ENCODE results near the gene PRKAR1B. TPM values are rescaled to one million over a fixed set of nuclear protein-coding genes. Genes with fewer than 3 reads are reported as not detected.
"Not testable (repeated sequence)": the region's sequence is repeated elsewhere in the genome, so short reads cannot be mapped to it uniquely, and the experiment has no call there.

PRKAR1B gene
- total RNA-seq, 1 experiment from 2014 or later = 24.8 TPM

- Mint-ChIP-seq H3K27ac (ENCODE audit: unreplicated experiment) (no peak overlapping the region), H3K36me3 (ENCODE audit: insufficient read depth, unreplicated experiment) (peaks cover 4% of the 10 kb centered on the region), H3K4me3 (ENCODE audit: low read depth, unreplicated experiment) (no peak overlapping the region), H3K27me3 (ENCODE audit: unreplicated experiment) (peaks cover 33% of the 10 kb centered on the region), H3K4me1 (ENCODE audit: low read depth, unreplicated experiment) (no peaks in the 10 kb centered on the region), H3K9me3 (ENCODE audit: low read depth, unreplicated experiment) (no peaks in the 10 kb centered on the region)
- intact Hi-C loops (cut with micrococcal nuclease; ENCODE audit: unreplicated experiment) = no loop called here
- BruUV-seq (replicated peaks) = no TSS peak
- DNase-seq = no peak
- CTCF ChIA-PET = interaction anchor here (0.9 to 1.4 kb wide), 3 partner anchors 10 to 27 kb away, joined by 3 to 5 read pairs (median 4); no protein-coding TSS in a partner anchor
- TF ChIP-seq CTCF (IDR thresholded peaks at IDR 0.05; ENCODE audit: unreplicated experiment) = no peak
These were observed 174.0 kb downstream of the PRKAR1B start for GRCh38 chr7:552868-553635.

GRCh38 chr7:552151-552867 is 174.8 kb downstream of the PRKAR1B start:
- H3K4me1 Mint-ChIP-seq (ENCODE audit: low read depth, unreplicated experiment); H3K9me3 Mint-ChIP-seq (ENCODE audit: low read depth, unreplicated experiment); intact Hi-C loops (cut with micrococcal nuclease; ENCODE audit: unreplicated experiment); H3K4me3 Mint-ChIP-seq (ENCODE audit: low read depth, unreplicated experiment); DNase-seq; BruUV-seq (replicated peaks); H3K36me3 Mint-ChIP-seq (ENCODE audit: insufficient read depth, unreplicated experiment); H3K27ac Mint-ChIP-seq (ENCODE audit: unreplicated experiment): not testable (repeated sequence)
- H3K27me3 Mint-ChIP-seq (ENCODE audit: unreplicated experiment) = peaks cover 33% of the 10 kb centered on the region
- CTCF ChIA-PET = interaction anchor here (0.7 to 1.4 kb wide), 3 partner anchors 9 to 24 kb away, joined by 3 to 6 read pairs (median 5); no protein-coding TSS in a partner anchor

- H3K27me3 Mint-ChIP-seq (ENCODE audit: unreplicated experiment) = peaks cover 33% of the 10 kb centered on the region
- H3K4me1 Mint-ChIP-seq (ENCODE audit: low read depth, unreplicated experiment); H3K27ac Mint-ChIP-seq (ENCODE audit: unreplicated experiment); intact Hi-C loops (cut with micrococcal nuclease; ENCODE audit: unreplicated experiment); DNase-seq; BruUV-seq (replicated peaks); H3K4me3 Mint-ChIP-seq (ENCODE audit: low read depth, unreplicated experiment); H3K9me3 Mint-ChIP-seq (ENCODE audit: low read depth, unreplicated experiment); H3K36me3 Mint-ChIP-seq (ENCODE audit: insufficient read depth, unreplicated experiment): not testable (repeated sequence)
- CTCF ChIA-PET = interaction anchor here (0.7 kb wide), 1 partner anchor 24 kb away, joined by 6 read pairs; no protein-coding TSS in a partner anchor
These were observed 175.5 kb downstream of the PRKAR1B start for GRCh38 chr7:551615-551970.

GRCh38 chr7:550881-551614 is 176.0 kb downstream of the PRKAR1B start:
- Mint-ChIP-seq H3K36me3 (ENCODE audit: insufficient read depth, unreplicated experiment) (peaks cover 4% of the 10 kb centered on the region), H3K9me3 (ENCODE audit: low read depth, unreplicated experiment) (no peaks in the 10 kb centered on the region), H3K27me3 (ENCODE audit: unreplicated experiment) (peaks cover 33% of the 10 kb centered on the region), H3K4me1 (ENCODE audit: low read depth, unreplicated experiment) (no peaks in the 10 kb centered on the region), H3K4me3 (ENCODE audit: low read depth, unreplicated experiment) (no peak overlapping the region), H3K27ac (ENCODE audit: unreplicated experiment) (no peak overlapping the region)
- no peak for DNase-seq
- no peak for TF ChIP-seq CTCF (IDR thresholded peaks at IDR 0.05; ENCODE audit: unreplicated experiment)
- CTCF ChIA-PET = no interaction called here
- intact Hi-C loops (cut with micrococcal nuclease; ENCODE audit: unreplicated experiment) = no loop called here
- no TSS peak for BruUV-seq (replicated peaks)

- H3K27me3 Mint-ChIP-seq (ENCODE audit: unreplicated experiment) = peaks cover 27% of the 10 kb centered on the region
- TF ChIP-seq CTCF (IDR thresholded peaks at IDR 0.05; ENCODE audit: unreplicated experiment) = no peak
- no peaks in the 10 kb centered on the region for H3K9me3 Mint-ChIP-seq (ENCODE audit: low read depth, unreplicated experiment)
- no peak overlapping the region for H3K4me3 Mint-ChIP-seq (ENCODE audit: low read depth, unreplicated experiment)
- no peak overlapping the region for H3K27ac Mint-ChIP-seq (ENCODE audit: unreplicated experiment)
- H3K36me3 Mint-ChIP-seq (ENCODE audit: insufficient read depth, unreplicated experiment) = peaks cover 4% of the 10 kb centered on the region
- DNase-seq = no peak
- no peaks in the 10 kb centered on the region for H3K4me1 Mint-ChIP-seq (ENCODE audit: low read depth, unreplicated experiment)
- CTCF ChIA-PET = no interaction called here
- intact Hi-C loops (cut with micrococcal nuclease; ENCODE audit: unreplicated experiment) = no loop called here
- no TSS peak for BruUV-seq (replicated peaks)
These were observed 177.0 kb downstream of the PRKAR1B start for GRCh38 chr7:549891-550625.
